HG03342 (cell line): ENCODE measurements around the gene POPDC2.

Source experiments
- ATAC-seq: cut with Tn5 transposase; IDR thresholded peaks from one replicate; pipeline ENCODE4 v1.9.1; 2021; ENCODE audit warnings: mild to moderate bottlenecking, moderate library complexity; ENCODE audit not compliant: unreplicated experiment

The POPDC2 gene

DNA sequence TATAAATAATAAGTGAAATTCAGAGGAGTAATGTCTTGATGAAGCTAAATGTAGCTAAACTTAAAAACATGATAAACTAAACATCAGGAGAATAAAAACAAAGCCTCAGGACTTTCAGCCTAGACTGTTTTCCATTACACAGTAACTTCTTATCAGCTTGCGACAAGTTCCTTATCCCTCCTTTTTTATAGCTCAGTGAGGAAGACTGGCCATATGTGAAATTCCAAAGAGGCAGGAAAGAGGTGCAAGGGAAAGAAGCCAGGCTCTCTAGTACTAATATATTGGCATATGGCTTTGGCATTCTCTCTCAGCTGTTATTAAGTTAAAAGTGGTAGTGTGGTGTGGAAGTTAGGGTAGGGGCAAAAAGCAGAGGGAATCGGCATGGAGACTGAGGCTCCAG is 12.4 kb upstream of the POPDC2 start:
- no peak for ATAC-seq

DNA sequence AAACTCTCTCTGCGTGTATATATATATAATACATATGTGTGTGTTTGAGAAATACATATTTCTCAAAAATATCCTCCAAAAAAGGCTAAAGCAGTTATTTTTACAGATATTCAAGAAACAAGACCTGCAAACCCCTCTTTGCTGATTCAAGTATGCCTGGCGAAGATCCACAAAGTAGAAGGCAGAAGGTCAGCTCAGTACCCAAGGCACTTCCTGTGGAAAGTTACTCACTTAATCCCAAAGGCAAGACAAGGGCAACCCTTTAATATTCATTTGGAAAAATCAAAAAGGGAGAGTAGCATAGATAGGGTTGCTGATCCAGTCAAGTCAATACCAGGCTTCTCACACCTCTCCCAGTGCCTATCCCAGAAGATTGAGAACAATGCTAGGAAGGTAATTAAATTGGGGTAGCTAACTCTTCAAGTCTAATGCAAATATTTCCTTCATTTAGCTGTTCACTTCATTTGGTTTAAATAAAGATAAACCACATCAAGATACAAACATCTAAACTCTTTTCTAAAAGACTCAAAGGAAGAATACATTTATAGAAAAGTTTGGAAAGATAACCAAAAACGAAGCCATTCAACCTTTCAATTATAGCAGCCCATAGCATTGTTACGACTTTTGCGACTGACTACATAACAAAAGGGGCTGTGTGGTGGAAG is 9.6 kb upstream of the POPDC2 start:
- ATAC-seq = no peak

DNA sequence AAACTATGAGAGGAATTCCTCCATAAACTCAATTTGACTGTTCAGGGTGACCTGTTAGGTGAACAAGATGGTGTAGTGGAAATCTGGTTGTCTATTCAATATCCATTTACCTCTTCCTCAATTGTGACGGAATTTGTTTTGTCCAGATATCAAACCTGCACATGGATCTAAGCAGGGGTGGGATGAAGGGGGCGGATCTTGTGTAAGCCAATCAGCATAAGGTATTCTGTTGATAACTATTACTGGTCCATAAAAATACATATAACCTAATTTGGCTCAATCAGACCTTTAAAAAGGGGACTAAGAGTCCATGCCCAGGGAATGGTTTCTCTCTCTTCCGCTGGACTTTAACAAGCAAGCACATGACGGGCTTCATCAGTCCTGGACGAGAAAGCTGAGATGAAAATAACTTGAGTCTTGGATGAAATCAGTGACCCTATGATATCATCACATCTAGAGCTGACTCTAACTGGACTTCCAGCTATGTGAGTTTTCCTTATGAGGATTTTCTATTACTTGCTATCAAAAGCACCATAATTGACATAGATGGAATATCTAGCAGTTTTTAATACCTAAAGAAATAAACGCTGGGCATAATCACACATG is 5.7 kb upstream of the POPDC2 start:
- no peak for ATAC-seq

DNA sequence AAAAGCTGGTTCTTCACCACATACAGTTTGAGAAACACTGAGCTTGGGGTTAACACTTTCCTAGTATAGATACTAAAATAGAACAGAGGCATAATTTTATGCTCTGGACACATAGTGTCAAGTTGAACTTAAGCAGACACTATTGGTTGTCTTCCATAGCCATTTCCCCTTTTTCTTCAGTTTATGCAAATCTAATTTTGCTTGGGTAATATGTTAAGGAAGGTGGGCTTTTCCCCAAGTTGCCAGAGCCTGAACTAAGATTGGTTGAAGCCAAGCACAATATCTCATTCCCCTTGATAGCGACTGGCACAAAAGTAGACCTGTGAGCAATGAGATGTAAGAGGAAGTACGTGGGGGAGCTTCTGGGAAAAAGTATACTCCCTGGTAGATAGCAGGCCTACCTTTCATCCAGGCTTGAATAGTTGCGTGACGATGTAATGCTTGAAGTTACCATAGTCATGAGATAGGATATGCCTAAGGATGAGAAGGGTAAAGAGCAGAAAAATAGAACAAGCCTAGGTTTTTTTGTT is 4.5 kb upstream of the POPDC2 start:
- no peak for ATAC-seq

DNA sequence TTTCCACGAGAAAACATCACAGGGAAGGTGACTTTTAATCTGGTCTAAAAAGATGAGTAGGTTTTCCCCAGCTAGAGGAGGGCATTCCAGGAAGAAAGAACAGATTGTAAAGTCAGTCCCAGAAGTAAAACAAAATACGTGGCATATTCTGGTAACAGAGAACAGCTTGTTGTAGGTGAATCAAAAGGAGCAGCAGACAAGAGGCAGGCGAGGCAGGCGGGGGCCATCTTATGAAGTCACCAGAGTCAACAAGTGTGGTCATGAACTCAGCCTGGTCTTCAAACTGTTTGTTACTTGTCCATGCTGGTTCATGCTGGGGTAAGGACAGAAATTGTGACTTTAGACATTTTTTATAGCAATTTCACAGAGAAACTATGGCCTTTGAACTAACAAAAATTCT is 4.0 kb upstream of the POPDC2 start:
- ATAC-seq = no peak

DNA sequence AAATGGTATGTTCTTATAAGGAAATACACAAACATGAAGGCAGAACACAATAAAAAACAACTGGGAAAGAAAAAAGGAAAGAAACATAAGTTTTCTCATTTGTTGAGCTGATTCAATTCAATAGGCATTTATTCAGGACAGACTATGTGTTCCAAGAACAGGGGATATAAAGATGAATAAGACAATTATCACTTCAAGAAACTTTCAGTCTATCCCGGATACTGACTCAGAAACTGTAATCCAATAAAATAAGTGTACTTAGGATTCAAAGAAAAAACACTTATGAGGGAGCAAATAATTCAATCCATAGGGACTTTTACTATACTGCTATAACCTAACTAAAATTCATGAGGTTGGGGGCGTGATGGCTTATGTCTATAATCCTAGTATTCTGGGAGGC is 3.5 kb upstream of the POPDC2 start:
- ATAC-seq = no peak

DNA sequence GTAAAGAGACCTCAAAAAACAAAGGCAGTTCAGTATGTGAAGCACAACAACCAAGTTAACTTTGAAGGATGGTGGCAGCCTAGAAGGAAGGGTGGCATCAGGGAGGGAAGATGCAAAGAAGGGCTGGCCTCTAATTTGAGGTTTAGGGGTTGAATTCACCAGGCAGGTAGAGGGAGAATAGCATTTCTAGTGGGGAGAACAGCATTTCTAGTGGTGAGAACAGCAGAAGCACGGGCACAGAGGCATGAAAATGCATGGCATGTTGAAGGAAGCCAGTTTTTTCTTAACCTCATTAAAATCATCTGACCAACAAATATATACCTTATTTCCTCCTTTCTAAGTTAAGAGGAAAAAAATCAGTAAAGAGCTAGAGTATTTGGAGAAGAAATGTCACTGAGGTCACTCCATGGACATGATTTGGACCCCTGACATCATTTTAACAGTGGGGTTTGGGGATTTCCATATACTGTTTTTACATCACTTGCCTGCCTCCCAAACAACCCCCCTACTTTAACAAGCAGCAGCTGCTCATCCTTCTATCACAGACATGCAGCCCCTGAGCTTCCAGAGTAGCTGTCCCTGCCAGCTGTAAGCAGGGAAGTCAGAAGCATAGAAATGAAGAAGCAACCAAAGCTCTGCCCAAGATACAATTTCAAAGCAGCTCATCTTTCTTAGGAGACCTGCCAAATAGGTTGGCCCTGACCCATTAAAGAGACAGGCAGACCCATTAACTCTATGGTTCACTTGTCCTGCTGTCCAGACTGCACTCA is 2.4 kb upstream of the POPDC2 start:
- ATAC-seq = no peak

DNA sequence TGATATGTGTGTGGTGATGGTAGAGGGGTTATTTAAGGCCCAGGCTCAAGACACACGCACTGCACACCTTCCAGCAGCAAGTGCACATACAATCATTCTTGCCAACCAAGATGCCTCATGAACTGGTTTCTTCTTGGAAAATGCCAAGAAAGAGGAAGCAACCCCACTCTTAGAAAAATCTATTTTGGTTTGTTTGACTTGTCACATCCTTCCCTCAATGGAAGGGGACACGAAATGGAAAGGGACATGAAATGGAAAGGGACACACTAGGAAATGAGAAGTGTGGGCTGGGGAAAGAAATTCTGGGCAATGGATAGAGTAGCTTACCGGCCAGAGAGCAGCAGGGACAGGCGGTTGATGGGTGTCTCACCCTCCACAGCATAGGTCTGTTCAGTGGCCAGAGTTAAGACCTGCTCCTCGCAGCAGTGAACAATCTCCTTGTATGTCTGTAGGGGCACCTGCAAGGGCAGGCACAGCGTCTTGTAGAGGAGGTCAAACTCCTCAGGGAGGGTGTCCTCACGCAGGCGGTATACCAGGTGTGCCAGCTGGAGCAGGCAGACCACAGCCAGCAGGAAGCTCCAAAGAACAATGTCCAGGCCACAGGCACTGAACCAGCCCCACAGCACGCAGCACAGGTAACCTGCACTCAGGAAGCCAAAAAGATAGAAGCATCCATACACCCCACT is 640 bp downstream of the POPDC2 start:
- no peak for ATAC-seq

DNA sequence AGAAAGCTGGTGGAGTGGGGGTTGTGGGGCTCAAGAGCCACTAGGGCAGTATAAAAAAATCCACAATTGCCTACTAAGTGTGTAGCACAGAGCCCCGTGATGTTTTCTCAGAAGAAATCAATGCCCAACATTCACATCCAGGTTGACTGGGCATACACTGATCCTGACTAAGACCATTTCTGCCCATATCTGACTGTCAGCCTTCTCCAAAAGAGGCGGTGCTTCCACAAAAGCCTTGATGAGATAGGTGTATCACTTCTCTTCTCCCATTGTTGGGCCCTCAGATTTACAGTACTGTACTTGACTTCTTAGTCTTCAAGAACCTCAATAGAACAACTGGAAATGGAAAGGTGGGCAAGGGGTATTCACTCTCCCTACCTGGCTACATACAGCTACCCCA is 1.4 kb downstream of the POPDC2 start:
- no peak for ATAC-seq

DNA sequence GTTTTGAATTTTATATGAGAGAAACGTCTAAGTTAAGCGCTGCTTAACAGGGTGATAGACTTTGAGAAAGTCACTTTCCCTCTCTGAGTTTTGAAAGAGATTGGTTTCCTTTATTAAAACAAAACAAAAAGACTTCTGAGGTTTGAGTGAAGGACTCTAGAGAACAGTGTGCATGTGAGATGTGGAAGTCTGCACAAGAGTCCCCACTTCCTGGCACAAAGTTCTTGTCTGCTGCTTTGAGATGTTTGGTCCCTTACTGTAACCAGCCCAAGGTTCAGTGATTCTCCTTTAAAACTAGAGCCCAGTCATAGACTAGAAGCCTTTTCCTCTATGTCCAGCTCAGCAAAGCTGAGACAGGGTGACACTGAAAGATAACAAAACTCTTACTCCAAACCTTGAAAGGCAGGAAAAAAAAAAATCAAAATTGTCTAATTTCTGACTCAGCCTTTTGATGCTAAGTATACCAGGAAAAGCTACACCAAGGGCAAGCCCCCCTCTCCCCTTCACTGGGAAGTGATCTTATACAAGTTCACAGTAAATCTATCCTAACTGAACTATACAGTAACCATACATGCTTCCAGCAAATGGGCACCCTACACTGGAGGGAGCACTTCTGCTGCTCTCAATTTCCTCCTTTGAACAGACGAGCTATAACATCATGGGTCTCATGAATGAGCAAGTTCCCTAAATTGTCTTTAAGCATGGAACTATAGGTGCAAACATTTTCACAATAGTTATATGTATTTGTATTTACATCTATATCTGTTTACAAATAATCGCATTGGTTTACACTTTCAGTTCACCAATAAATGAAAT is 2.3 kb downstream of the POPDC2 start:
- no peak for ATAC-seq

DNA sequence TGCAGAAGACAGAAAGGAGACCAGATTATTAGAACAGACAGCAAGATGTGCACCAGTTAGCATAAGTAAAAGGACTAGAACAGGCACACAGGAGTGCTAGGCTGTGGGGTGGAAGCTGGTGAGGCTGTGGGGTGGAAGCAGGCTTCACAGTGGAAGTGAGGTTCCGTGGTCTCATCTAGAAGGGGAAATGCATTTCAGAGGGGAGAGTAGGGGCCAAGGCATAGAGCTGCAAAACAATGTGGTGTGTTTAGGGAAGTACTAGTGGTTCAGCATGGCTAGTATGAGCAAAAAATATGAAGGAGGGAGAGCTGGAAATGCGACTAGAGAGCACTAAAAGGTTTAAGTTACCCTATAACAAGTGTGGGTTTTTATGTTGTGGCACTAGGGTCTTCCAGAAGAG is 6.5 kb downstream of the POPDC2 start:
- no peak for ATAC-seq

DNA sequence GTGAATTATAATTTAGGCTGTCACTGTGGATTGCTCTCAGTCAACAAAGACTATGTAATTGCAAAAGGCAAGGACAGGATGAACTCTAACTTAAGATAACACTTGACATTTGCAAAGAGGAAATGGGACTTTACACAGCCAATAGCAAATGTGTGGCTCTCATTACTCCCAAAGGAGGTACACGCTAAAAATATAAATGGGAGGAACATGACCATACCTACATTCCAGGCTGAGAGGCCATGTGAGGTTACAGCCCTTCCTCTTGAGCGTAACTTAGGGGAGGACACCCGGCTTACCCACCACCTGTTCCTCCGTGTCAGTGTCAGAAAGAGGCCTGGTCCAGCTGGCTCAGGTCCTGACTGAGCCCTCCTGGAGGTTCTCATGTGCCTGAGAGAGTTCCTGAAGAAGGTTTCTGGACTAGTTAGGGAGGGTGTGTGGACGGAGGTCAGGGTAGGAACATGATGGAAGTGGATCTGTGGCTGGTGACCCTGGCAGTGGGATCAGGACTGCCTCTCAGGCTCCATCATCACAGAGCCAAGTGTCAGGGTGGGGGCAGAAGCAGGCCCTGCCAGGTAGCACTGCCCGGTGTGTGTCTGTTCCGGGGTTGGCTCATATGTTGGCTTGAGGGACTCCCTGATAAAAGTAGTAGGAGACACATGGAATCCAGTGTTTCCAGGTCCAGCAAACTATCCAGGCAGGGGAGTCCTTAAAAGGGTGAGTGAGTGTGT is 7.9 kb downstream of the POPDC2 start:
- ATAC-seq = no peak

DNA sequence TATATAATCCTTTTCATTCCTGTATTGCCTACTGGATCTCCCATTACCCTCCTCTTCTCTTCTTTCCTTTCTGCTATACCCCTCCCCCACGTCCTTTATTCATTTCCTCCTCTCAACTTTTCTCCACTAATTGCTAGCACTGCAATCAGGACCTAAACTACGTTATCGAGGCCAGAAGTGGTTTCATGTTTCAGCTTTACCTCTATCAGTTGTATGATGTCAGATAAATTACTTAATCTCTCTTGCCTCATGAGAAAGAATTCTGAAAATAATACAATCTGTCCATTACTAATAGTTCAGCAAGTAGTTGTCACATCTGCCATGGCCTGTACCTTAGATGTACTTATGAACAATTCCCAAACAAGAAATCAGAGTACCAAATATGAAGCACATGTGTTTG is 10.6 kb downstream of the POPDC2 start:
- no peak for ATAC-seq

DNA sequence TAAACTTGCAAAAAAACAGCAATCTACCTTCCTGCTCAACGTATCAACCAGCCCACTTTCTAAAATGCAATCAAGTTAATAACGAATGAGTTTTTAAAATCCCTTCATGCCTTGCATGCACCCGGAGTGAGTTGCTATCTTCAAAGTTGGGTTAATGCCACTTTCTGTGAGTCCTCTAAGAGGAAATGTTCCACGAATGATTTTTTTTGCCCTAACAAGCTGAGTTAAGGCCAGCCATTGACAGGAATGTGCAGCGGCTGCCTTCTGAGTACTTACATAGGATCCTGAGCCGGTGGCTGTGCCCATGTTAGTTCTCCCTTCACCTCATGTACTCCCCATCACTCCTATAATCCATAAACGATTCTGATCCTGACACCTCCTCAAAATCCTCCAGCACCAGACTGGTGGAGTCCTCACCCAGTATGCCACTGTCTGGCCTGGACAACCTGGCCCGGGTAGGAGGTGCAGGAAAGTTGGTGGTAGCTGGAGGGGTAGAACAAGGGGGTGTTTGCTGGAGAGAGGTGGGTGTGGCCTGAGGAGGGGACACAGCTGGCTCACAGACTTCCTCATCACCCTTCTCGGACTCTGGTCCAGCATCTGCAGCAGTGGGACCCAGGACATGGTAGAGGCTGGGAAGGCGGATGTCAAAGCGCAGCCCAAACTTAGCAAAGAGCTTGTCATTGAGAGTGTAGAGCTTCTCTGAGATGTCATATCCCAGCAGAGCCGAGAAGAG is 12.4 kb downstream of the POPDC2 start:
- ATAC-seq = no peak

DNA sequence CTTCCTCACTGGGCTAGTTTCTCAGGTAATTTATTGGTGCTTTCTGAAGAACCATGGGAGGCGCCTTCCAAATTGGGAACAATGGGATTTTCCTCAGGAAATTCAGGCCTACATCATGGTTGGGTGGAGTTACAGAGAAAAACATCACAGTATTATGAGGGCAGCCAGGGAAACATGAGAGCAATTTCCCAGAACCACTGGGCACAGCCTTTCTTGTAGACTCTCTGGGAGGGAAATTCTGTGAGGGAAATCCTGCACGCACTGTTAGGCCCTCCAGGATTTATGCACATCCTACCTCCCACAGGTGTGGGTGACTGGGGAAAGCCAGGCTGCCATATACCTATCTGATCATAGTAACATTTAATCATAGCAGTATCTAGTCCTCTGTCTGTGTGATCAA is 13.2 kb downstream of the POPDC2 start:
- ATAC-seq = no peak

DNA sequence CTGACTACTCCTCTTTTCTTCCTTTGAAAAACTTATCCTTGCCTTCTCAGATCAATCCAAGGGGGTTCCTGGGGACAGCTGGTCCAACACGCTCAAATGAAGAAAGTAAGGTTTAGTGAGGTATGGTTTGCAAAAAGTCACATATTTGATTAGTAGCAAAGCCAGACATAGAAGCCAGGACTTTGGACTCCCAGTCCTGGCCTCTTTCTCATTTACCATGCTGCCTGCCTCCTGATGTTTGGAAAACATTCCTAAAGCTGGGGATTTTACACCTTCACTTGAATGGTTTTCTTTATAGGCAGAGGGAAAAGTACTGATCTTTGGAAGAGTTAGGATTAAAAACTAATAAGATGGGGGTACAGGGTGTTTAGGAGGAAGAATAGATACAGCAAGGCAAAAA is 14.6 kb downstream of the POPDC2 start:
- ATAC-seq = no peak

DNA sequence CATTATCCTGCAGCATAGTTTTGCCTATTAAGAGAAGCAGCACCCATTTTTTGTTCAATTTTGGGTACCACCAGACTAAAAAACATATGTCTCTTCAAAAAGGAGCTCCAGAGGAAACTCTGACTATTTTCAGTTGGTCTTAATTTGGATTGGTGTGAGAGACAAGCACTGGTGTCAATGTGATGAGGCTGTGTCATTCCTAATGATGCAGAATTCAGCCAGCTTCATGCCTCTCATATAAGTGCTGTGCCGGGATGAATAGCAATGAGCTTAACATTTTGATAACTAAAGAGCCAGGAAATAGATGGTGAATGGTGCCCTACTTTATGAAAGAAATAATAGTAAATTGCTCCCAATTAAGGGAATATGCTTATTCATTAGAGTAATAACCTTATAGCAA is 15.9 kb downstream of the POPDC2 start:
- no peak for ATAC-seq

DNA sequence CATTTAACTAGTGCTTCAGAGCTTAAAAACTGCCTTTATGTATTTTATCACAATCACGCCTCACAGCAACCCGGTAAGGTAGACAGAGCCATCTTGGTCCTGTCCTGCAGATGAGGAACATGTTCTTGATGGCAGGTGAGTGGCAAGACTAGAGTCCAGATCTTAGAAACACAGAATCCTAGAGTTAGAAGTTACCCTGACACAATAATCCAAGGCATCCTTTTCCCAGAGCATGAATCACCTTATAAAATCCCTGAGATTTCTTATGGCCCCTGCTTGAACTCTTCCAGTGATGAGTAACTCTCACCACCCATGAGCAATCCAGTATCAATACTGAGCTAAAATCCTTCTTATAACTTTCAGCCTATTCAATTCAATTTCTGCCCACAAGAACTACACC is 16.9 kb downstream of the POPDC2 start:
- ATAC-seq = no peak

DNA sequence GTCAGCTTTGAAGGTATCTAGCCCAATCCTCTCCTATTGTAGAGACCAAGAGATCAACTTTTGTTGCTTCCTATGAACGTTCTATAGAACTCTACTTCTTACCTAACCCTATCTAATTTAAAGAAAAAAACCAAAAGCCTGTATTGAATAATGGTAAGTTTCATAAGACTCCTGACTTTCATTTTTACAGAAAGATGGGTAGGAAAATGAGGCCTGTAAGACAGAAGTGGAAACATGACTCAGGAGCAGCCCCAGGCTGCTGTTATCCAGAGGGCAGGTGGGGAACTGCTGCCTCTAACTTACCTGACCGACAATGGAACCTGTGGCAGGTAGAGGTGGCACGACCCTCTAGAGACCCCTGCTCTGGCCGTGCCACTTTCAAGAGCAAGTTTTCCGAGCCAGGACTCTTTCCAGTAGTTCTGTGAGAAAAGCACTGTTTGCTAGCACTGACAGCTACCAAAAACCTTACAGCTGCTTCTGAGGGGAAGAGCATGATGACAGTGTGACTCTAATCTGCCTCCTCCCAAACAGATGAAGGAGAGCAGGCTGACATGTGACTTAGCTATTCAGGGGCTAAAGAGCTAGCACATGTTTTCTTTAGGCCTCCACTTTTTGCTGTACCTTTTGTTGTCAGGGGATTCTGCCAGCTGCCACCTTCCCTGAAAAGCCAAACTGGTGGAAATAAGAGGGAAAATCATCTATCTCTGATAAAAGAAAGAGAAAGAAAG is 17.5 kb downstream of the POPDC2 start:
- ATAC-seq = no peak
